GM21390 (cell line): Measurements from ENCODE around the gene FAM72B.
"Not testable (repeated sequence)": the region's sequence is repeated elsewhere in the genome, so short reads cannot be mapped to it uniquely, and the experiment has no call there.

Experiments
- ATAC-seq: cut with Tn5 transposase; IDR thresholded peaks from one replicate; pipeline ENCODE4 v1.9.1; 2021; ENCODE audit not compliant: unreplicated experiment

The FAM72B gene

DNA sequence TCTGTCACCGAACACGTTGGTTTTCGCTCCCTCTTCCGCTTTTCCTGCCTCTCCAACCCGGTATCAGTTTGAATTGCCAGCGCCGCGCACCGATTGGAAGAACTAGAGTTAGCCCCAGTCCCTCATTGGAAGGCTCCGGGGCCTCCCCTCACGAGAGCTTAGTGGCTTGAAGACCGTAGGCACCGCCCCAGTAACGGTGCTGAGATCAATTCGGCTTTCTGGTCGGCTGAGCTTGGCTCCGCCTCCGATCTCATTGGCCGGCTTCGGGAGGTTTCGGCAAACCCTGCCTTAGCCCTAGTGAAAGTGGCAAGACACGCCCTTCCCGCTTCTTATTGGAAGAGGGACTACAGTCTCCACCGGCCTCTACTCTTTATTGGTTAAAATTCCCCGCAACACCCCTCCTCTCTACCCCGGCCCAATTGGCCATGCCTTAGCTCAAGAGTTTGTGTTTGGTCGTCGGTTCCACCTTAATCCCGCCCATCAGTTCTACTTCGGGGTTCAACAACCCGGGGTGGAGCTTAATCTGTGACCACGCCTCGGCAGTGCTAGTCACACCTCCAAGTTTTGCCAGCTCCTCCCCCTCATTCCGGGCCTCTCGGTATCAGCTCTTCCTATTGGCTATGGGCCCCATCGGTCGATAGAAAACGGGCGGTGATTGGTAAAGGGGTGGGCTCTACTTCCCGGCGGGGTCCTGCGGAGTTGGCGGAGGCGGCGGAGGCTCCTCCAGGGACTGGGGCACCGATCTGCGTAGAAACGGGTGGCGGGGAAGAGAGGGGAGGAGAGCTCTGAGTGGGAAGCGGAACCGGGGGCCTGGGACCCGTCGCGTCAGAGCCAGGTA lies at the start of gene FAM72B, which contains the start of gene SRGAP2C:
Gene FAM72B, minus strand, starts transcription at position 51 of the 838 bp plus-strand sequence. CDS start 851 bp downstream, outside the sequence.
Gene SRGAP2C, plus strand, starts transcription at position 686 of the 838 bp plus-strand sequence. CDS start 2,472 bp downstream, outside the sequence.
- peak; percentile 77 for ATAC-seq

DNA sequence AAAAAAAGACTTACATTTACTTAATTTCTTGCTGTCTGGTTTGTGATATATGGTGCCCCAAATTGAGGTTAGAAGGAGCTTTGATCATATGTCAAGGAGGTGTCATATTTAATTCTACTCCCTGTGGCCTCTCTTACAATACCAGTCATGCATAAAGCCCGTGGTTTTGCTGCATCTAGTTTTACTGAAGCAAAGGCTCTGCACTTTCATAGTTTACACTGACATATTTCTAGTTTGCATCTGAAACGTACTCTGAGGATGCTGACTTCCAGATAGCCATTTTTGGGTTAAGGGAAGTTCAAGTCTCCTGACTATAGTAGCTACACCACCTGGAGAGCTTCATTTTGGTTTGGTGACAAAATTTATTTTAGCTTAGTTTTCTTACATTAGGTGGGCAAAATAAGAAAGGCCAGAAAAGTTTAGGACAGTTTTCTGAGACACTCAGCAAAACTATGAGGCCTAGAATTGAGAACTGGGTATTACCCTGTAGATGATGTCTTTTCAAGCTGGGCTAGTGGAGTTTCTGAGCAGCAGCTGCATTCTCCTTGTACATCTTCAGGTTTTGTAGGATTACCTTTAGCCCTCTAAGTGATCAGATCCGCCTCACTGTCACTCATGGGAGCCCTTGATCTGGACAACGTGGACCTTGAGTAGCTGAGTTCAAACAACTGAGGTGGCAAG lies 48.4 kb upstream of the FAM72B start:
- peak; percentile 86 for ATAC-seq

GRCh38 chr1:121230636-121231035 lies 46.5 kb upstream of the FAM72B start:
- ATAC-seq = not testable (repeated sequence)

DNA sequence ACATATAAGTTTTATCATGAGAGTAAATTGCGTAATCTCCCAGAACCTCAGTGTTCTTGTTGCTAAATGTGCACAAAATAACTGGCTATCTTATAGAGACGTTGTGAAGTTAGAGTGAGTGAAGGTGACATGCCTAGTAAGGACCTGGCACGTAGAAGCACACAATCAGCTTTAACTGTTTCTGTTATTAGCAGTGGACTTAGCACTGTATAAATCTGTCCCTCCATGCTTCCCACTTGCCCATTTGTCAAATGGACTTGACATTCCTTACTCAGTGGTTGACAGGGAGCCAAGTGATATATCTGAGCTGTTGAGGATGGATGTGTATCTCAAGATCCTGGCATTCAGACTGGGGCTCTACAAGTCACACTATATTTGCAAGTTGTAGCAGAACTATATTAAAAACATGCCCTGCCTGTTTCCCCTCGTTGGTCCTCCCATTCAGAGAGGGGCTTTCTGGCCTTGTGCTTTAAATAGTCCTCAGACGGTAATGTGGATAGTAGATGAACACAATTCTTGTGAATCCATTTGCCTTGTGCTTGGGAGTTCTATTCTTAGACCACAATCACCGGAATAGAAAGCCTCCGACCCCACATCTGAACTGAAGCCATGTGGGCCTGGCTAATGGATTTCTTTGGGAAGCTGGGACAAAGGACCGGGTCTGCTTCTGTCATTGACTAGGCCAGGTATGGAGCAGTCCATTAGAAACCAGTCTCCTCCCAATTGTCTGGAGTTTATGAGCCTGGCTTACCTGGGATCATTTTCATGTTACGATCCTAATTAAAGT lies 43.6 kb upstream of the FAM72B start:
- ATAC-seq = not testable (repeated sequence)

DNA sequence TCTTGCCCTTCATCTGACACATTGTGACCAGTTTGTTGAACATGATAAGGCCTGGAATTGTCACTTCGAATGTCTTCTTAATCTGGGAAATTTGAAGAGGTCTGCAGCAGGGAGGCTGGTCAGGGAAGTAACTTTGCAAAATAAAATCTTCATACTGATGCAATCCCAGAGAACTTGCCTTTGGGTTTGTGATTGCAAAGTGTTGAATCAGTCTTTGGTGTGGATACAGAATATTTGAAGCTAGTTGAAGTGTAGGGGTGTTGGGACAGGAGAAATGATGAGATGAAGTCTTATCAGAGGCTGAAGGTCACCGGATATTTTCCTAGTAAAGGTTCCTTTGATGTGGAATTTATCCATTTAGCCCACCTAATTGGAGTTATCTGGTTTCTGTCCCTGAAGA lies 42.8 kb upstream of the FAM72B start:
- ATAC-seq = not testable (repeated sequence)

DNA sequence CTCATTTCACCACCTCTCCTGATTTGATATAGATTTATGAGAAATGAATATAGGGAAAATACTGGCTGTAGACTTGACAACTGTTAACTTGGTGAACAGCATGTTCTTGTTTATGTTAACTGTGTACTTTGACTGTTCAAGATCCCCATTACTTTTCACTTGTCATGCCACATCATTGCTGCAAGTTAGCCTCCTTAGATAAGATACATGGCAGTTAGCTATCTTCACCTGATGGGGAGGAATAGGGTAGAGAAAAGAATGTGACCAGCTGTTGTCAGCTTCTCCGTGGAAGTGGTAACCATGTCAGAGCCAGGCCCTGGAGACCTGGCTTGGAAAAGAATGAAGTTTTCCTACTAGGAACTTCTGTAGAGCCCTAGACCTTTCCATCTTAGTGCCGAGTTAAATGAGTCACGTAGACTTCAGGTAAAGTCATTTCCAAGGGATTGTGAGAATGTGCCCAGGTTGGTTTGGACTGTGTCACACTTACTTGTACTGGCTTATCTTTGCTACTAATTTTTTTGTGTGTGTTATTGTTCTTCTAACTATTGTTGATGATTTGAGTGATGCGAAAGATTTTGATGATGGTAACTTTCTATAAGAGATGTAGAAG lies 42.3 kb upstream of the FAM72B start:
- not testable (repeated sequence) for ATAC-seq

GRCh38 chr1:121224714-121225113 lies 40.6 kb upstream of the FAM72B start:
- ATAC-seq = peak; percentile 96

DNA sequence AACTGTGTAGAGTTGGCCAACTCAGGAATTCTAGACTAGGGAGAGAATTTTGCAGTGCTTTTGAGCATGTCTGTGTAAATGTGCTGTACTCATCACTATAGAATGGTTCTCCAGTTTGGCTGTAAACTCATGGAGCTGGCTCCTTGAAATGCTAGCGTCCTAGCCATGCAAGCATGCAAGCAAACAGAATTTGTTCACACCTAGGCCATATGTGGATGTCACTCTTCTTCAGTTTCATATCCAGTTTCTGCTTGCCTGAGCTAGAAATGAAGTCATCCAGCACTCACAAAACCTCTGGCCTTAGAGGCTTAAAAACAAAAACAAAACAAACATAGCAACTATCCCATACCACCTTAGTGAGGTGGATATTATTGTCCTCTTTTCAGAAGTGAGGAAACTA lies 37.6 kb upstream of the FAM72B start:
- peak; percentile 56 for ATAC-seq

DNA sequence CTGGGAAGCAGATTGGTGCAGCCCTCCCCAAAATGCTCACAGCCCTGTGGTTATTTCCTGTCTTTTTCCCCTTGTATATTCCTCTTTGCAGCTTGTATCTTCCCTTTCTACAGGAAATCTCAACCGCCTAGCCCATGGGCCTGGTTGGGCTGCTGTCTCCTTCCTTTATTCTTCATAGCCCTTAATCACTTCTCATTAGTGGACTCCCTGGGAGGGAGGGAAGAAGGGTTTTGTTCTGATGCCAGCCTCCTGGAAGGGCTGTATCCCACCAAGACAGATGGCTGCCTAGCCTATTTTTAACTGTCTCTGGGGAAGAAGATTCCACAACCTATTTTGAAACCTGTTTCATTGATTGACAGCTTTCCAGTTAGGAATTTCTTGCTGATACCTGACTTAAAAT lies 32.5 kb upstream of the FAM72B start:
- not testable (repeated sequence) for ATAC-seq

DNA sequence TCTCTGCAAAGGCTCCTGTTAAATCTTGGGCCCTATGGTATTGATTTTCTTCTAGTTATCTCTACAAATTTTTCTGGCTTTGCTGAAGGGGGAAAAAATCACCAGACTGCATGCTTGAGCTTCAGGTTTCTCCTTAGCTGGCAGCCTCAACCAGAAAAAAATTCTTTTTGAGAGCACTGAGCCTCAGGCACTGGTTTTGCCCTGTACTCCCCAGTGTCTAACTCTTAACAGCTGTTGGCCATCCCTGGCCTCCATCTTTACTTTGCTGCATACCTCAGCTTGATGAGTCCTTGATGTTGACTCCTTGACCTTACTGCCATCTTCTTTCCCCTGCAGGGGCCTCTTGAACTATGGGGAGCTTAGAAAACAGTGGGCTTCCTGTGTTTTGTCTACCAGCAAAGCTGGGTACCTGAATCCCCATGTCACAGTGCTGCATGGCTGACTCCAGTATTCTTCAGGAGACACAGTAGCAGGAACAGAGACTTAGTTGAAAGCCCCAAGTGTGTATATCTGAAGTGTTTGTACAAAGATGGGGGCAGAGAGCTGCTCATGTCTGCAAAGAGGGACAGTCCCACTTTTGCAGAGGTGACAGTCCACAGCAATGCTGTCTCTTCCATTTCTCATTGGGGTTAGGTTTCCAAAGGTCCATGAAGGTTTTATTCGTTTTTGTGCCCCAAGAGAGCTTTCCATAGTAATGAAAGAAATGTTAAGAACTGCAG lies 31.7 kb upstream of the FAM72B start:
- not testable (repeated sequence) for ATAC-seq

- ATAC-seq = not testable (repeated sequence)
These were observed 30.5 kb upstream of the FAM72B start for GRCh38 chr1:121214544-121215156.

DNA sequence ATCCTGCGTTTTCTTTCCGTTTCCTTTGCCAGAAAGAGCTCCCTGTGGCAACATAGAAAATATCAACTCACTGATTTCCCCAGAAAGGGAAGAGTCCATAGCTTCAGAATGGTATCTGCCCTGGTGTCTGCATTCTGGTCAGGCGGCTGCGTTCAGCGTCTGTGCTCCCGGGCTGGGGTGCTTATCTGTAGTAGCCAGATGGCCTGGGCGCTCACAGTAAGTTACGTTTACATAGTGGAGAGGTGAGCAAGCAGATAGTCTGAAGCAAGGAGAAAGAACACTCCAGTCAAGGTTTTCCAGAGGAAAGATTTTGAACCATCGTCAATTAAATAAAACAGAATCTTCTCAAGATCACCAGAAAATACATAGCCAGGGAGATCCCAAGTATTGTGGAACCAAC lies 29.4 kb upstream of the FAM72B start:
- ATAC-seq = not testable (repeated sequence)

DNA sequence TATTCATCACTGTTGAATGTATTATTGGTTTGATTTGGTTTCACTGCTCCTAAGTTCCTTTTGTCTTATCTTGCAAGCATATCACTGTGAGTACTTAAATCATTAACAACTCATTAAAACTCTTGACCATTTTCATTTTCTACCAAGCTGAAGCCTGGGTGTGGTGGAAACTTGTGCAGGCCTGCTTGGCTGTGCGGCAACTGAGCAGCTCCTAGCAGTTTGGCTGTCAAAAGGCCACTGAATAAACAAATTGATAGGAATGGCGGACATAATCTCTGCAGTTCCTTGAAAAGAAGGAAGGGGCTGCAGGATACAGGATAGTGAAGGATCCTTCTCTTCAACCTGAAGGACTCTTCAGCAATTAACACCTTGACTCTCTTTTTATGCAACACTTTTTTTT lies 26.6 kb upstream of the FAM72B start:
- ATAC-seq = not testable (repeated sequence)

DNA sequence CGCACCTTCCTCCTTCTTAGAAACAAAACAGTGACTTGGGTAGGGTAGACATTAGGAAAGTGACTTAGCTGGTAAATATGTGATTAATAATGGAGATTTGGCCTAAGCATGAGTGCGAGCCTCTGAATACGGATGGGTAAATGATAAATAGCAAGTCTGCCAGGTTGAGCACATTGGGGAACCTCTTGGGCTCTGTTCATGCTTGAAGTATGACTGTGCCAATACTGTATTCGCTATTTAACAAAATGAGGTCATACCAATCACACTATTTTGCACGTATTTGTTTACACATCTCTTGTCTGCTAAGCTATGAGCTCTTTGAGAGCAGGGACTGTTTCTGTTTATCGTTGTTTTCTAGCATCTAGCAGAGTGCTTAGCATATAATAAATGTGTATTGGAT lies 24.2 kb upstream of the FAM72B start:
- ATAC-seq = not testable (repeated sequence)

DNA sequence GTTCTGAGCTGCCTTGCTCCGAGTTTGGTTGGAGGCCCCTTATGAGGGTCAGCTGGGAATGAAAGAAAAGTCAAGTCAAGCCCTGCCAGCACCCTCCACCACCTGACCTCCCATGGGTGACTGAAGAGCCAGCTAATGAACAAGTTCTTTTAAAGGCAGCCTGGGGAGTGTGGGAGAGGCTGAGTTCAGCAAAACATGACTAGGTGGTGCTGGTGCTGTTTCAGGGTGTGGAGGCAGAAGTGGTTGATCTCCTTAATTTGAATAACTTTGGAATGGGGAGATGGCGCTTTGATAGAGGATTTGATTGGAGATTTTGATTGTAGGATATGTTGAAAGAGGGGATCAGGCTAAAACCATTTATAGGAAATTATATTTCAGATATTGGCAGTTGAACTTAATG lies 23.2 kb upstream of the FAM72B start:
- ATAC-seq = not testable (repeated sequence)

- not testable (repeated sequence) for ATAC-seq
These were observed 21.9 kb upstream of the FAM72B start for GRCh38 chr1:121205786-121206711.

GRCh38 chr1:121202986-121203385 lies 18.8 kb upstream of the FAM72B start:
- ATAC-seq = not testable (repeated sequence)
